MM.1S (cell line): Measurements from ENCODE around the gene SSTR4.

Experiments used
- EZH2 ChIP-seq: fragments of 300-600 bp; sonication (generic); optimal IDR thresholded peaks from 2 replicates; pipeline ENCODE3; 2017; ENCODE audit warnings: low read depth, mild to moderate bottlenecking, antibody characterized with exemption, low read length, mixed read lengths
- EZH2phosphoT487 ChIP-seq: fragments of 300-600 bp; sonication (generic); IDR thresholded peaks from 2 replicates; pipeline ENCODE4 v1.6.1; 2018; ENCODE audit warnings: antibody characterized with exemption, low read length
- TF ChIP-seq, protein P1 (sequence below): fragments of 300-600 bp; sonication (generic); IDR thresholded peaks from 2 replicates; pipeline ENCODE4 v1.5.1; 2016; ENCODE audit warnings: antibody characterized with exemption, low read length, mixed read lengths

DNA sequence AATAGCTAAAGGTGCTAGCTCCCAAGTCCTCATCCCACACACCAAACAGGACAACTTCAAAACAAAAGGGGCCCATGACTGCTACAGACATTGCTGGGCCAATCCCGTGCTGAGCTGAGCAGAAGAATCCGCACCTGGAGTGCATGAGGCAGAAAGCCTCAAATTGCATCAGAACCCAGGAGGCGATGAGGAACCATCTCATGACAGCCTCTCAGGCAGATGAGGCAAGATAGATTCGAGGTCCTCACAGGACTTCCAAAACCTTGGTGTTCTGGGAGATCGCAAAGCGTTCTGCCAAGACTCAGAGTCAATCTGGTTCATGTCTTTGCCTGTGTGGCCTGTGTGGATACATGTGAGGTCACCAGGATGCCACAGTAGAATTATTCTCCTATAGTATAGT lies 32.8 kb upstream of the SSTR4 start:
- TF ChIP-seq, protein P1, sequence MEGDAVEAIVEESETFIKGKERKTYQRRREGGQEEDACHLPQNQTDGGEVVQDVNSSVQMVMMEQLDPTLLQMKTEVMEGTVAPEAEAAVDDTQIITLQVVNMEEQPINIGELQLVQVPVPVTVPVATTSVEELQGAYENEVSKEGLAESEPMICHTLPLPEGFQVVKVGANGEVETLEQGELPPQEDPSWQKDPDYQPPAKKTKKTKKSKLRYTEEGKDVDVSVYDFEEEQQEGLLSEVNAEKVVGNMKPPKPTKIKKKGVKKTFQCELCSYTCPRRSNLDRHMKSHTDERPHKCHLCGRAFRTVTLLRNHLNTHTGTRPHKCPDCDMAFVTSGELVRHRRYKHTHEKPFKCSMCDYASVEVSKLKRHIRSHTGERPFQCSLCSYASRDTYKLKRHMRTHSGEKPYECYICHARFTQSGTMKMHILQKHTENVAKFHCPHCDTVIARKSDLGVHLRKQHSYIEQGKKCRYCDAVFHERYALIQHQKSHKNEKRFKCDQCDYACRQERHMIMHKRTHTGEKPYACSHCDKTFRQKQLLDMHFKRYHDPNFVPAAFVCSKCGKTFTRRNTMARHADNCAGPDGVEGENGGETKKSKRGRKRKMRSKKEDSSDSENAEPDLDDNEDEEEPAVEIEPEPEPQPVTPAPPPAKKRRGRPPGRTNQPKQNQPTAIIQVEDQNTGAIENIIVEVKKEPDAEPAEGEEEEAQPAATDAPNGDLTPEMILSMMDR: no peak
- TF ChIP-seq EZH2 (no peak), EZH2phosphoT487 (no peak)
